ENCODE data around the gene UNC13A.

DNA sequence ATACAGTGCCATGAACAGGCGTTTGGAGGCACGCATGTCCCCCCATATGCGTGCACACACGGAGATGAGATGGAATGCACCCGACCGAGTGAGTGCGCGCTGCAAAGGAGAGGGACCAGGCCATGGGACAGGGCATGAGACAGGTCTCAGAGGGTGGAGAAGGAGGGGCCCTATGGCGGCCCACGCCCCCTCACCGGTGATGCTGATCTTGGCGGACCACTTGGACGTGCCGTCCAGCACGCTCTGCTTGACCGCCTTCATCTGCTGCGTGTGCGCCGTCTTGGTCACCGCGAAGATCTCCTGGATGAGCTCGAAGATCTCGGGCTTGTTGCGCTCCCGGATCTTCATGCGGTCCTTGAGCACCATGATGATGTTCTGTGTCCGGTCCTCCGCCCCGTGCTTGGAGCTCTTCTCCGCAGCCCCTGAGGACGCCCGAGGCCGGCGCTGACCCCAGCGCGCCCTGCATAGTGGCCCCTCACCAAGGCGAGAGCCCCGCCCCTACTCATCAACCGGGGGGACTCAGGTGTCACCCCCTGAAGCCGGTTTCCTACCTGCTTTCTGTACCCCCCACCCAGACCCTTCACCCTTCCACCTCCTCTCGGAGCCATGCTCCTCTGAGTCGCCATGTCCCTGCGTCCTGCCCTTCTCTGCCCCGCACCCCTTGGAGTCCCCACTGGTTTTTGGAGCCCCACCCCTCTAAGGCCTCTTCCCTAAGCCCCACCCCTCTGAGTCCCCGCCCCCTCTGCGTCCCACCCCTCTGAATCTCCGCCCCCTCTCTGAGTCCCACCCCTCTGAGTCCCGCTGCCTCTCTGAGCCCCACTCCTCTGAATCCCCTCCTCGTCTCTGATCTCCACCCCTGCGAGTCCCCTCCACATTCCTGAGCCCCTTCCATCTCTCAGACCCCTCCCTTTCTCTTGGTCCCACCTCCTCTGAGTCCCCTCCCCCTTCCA lies 40.8 kb downstream of the UNC13A start:
- TF ChIP-seq, protein P1, sequence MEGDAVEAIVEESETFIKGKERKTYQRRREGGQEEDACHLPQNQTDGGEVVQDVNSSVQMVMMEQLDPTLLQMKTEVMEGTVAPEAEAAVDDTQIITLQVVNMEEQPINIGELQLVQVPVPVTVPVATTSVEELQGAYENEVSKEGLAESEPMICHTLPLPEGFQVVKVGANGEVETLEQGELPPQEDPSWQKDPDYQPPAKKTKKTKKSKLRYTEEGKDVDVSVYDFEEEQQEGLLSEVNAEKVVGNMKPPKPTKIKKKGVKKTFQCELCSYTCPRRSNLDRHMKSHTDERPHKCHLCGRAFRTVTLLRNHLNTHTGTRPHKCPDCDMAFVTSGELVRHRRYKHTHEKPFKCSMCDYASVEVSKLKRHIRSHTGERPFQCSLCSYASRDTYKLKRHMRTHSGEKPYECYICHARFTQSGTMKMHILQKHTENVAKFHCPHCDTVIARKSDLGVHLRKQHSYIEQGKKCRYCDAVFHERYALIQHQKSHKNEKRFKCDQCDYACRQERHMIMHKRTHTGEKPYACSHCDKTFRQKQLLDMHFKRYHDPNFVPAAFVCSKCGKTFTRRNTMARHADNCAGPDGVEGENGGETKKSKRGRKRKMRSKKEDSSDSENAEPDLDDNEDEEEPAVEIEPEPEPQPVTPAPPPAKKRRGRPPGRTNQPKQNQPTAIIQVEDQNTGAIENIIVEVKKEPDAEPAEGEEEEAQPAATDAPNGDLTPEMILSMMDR (IDR thresholded peaks at IDR 0.05), result no peak
- TF ChIP-seq POLR2A (IDR thresholded peaks at IDR 0.05) (no peak), POLR2AphosphoS5 (IDR thresholded peaks at IDR 0.05) (no peak)

Data from gastroesophageal sphincter (tissue), 3 donors.